H1 (cell line): Measurements from ENCODE around the gene ROS1. TPM values are rescaled to one million over a fixed set of nuclear protein-coding genes. Genes with fewer than 3 reads are reported as not detected.

Experiments
- CHD1 ChIP-seq: IDR thresholded peaks from 2 replicates; pipeline ENCODE4 v1.6.1; 2012; ENCODE audit warnings: low read depth, low read length, improper control_type of control experiment
- GABPA ChIP-seq: IDR thresholded peaks from 2 replicates; pipeline ENCODE4 v1.6.1; 2011; ENCODE audit warnings: mild to moderate bottlenecking, low read length, moderate library complexity, borderline replicate concordance; ENCODE audit not compliant: insufficient read depth
- GTF2F1 ChIP-seq: IDR thresholded peaks from 2 replicates; pipeline ENCODE4 v1.6.1; 2012; ENCODE audit warnings: low read depth, low read length, improper control_type of control experiment, borderline replicate concordance
- HDAC6 ChIP-seq: IDR thresholded peaks from one replicate; pipeline ENCODE4 v1.7.1; 2012; ENCODE audit warnings: low read depth, mild to moderate bottlenecking, inconsistent platforms, low read length, moderate library complexity
- KDM1A ChIP-seq: fragments of 200-600, 300-600 bp; sonication (generic); IDR thresholded peaks from 2 replicates; pipeline ENCODE4 v1.7.1; 2016; ENCODE audit warnings: mild to moderate bottlenecking, low read length, borderline replicate concordance
- MAFK ChIP-seq: IDR thresholded peaks from 2 replicates; pipeline ENCODE4 v1.6.1; 2012; ENCODE audit warnings: low read depth, mild to moderate bottlenecking, improper control_type of control experiment, low read length
- NRF1 ChIP-seq: IDR thresholded peaks from 2 replicates; pipeline ENCODE4 v1.6.1; 2011; ENCODE audit warnings: mild to moderate bottlenecking, low read depth, low read length, improper control_type of control experiment
- SP2 ChIP-seq: IDR thresholded peaks from 2 replicates; pipeline ENCODE4 v1.6.1; 2012; ENCODE audit warnings: mild to moderate bottlenecking, low read length, inconsistent platforms
- SP4 ChIP-seq: IDR thresholded peaks from 2 replicates; pipeline ENCODE4 v1.6.1; 2012; ENCODE audit warnings: low read length, inconsistent platforms
- TBP ChIP-seq: IDR thresholded peaks from 2 replicates; pipeline ENCODE4 v1.6.1; 2011; ENCODE audit warnings: low read depth, low read length, improper control_type of control experiment
- YY1 ChIP-seq: IDR thresholded peaks from 2 replicates; pipeline ENCODE4 v1.6.1; 2011; ENCODE audit warnings: low read depth, mild to moderate bottlenecking, low read length
- ZNF274 ChIP-seq: IDR thresholded peaks from 2 replicates; pipeline ENCODE4 v1.7.0; 2012; ENCODE audit warnings: low read length, borderline replicate concordance; ENCODE audit errors: extremely low read depth
- polyA plus RNA-seq, 7 experiments: library from polyadenylated mRNA; depleted of rRNA in 3 of 7; stranded (reverse) in 5 of 7; unstranded in 2 of 7; fragments of >200 nt in 5 of 7; fragments of 200-250 nt in 2 of 7; gene quantifications; 1 replicate in 5 of 7; 2 replicates in 1 of 7; 4 replicates in 1 of 7; pipeline versions ENCODE4 v1.2.1 to v1.2.3, GENCODE V29; 2011 to 2013; ENCODE audit warnings: missing spikeins in 2 of 7, mixed read lengths in 2 of 7
- total RNA-seq: library from RNA; stranded (reverse); fragmentation: NEBNext Ultra II Directional; extraction: Animal tissue kit (Norgen Biotek cat#: 25700); gene quantifications from 2 replicates; pipeline ENCODE4 v1.2.1, GENCODE V29; 2021
- TF ChIP-seq, protein P1 (sequence below): fragments of 300-600 bp; sonication (generic); IDR thresholded peaks from 2 replicates; pipeline ENCODE4 v1.7.1; 2012; ENCODE audit warnings: low read length, moderate library complexity, mild to moderate bottlenecking, inconsistent platforms; ENCODE audit not compliant: insufficient replicate concordance

The ROS1 gene
- total and polyA plus RNA-seq, 2 of the 8 experiments (the other 6 are each of a cell fraction or from before 2014, with no cell fraction given) = not detected

GRCh38 chr6:117448011-117448410 lies 22.3 kb upstream of the ROS1 start (continued):
- TF ChIP-seq, protein P1, sequence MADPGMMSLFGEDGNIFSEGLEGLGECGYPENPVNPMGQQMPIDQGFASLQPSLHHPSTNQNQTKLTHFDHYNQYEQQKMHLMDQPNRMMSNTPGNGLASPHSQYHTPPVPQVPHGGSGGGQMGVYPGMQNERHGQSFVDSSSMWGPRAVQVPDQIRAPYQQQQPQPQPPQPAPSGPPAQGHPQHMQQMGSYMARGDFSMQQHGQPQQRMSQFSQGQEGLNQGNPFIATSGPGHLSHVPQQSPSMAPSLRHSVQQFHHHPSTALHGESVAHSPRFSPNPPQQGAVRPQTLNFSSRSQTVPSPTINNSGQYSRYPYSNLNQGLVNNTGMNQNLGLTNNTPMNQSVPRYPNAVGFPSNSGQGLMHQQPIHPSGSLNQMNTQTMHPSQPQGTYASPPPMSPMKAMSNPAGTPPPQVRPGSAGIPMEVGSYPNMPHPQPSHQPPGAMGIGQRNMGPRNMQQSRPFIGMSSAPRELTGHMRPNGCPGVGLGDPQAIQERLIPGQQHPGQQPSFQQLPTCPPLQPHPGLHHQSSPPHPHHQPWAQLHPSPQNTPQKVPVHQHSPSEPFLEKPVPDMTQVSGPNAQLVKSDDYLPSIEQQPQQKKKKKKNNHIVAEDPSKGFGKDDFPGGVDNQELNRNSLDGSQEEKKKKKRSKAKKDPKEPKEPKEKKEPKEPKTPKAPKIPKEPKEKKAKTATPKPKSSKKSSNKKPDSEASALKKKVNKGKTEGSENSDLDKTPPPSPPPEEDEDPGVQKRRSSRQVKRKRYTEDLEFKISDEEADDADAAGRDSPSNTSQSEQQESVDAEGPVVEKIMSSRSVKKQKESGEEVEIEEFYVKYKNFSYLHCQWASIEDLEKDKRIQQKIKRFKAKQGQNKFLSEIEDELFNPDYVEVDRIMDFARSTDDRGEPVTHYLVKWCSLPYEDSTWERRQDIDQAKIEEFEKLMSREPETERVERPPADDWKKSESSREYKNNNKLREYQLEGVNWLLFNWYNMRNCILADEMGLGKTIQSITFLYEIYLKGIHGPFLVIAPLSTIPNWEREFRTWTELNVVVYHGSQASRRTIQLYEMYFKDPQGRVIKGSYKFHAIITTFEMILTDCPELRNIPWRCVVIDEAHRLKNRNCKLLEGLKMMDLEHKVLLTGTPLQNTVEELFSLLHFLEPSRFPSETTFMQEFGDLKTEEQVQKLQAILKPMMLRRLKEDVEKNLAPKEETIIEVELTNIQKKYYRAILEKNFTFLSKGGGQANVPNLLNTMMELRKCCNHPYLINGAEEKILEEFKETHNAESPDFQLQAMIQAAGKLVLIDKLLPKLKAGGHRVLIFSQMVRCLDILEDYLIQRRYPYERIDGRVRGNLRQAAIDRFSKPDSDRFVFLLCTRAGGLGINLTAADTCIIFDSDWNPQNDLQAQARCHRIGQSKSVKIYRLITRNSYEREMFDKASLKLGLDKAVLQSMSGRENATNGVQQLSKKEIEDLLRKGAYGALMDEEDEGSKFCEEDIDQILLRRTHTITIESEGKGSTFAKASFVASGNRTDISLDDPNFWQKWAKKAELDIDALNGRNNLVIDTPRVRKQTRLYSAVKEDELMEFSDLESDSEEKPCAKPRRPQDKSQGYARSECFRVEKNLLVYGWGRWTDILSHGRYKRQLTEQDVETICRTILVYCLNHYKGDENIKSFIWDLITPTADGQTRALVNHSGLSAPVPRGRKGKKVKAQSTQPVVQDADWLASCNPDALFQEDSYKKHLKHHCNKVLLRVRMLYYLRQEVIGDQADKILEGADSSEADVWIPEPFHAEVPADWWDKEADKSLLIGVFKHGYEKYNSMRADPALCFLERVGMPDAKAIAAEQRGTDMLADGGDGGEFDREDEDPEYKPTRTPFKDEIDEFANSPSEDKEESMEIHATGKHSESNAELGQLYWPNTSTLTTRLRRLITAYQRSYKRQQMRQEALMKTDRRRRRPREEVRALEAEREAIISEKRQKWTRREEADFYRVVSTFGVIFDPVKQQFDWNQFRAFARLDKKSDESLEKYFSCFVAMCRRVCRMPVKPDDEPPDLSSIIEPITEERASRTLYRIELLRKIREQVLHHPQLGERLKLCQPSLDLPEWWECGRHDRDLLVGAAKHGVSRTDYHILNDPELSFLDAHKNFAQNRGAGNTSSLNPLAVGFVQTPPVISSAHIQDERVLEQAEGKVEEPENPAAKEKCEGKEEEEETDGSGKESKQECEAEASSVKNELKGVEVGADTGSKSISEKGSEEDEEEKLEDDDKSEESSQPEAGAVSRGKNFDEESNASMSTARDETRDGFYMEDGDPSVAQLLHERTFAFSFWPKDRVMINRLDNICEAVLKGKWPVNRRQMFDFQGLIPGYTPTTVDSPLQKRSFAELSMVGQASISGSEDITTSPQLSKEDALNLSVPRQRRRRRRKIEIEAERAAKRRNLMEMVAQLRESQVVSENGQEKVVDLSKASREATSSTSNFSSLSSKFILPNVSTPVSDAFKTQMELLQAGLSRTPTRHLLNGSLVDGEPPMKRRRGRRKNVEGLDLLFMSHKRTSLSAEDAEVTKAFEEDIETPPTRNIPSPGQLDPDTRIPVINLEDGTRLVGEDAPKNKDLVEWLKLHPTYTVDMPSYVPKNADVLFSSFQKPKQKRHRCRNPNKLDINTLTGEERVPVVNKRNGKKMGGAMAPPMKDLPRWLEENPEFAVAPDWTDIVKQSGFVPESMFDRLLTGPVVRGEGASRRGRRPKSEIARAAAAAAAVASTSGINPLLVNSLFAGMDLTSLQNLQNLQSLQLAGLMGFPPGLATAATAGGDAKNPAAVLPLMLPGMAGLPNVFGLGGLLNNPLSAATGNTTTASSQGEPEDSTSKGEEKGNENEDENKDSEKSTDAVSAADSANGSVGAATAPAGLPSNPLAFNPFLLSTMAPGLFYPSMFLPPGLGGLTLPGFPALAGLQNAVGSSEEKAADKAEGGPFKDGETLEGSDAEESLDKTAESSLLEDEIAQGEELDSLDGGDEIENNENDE = no peak
- TF ChIP-seq KDM1A (no peak), ZNF274 (no peak), CHD1 (no peak), GABPA (no peak), HDAC6 (no peak), GTF2F1 (no peak), YY1 (no peak), SP2 (no peak), TBP (no peak), NRF1 (no peak), SP4 (no peak), MAFK (no peak)
- TF ChIP-seq, all 59 proteins: peak for 0
